IPS-18a (cell line): ENCODE data around the gene ATXN1.
"Not testable (repeated sequence)": the region's sequence is repeated elsewhere in the genome, so short reads cannot be mapped to it uniquely, and the experiment has no call there.

Experiments
- H3K27ac ChIP-seq: one replicate; pipeline ENCODE4 v1.5.1; 2013; ENCODE audit warnings: low read length
- H3K27me3 ChIP-seq: one replicate; pipeline ENCODE4 v1.6.1; 2013; ENCODE audit warnings: mild to moderate bottlenecking, low read length; ENCODE audit not compliant: control insufficient read depth, insufficient read depth
- H3K36me3 ChIP-seq: one replicate; pipeline ENCODE4 v1.6.1; 2013; ENCODE audit warnings: low read depth, low read length; ENCODE audit not compliant: control insufficient read depth
- H3K4me1 ChIP-seq: one replicate; pipeline ENCODE4 v1.6.1; 2013; ENCODE audit warnings: low read depth, low read length; ENCODE audit not compliant: control insufficient read depth
- H3K4me3 ChIP-seq: one replicate; pipeline ENCODE4 v1.5.1; 2013; ENCODE audit warnings: low read length
- H3K9ac ChIP-seq: one replicate; pipeline ENCODE4 v1.6.1; 2013; ENCODE audit warnings: mild to moderate bottlenecking, low read length, moderate library complexity
- H3K9me3 ChIP-seq: one replicate; pipeline ENCODE4 v1.6.1; 2013; ENCODE audit warnings: low read depth, low read length; ENCODE audit not compliant: control insufficient read depth

ATXN1 gene

DNA sequence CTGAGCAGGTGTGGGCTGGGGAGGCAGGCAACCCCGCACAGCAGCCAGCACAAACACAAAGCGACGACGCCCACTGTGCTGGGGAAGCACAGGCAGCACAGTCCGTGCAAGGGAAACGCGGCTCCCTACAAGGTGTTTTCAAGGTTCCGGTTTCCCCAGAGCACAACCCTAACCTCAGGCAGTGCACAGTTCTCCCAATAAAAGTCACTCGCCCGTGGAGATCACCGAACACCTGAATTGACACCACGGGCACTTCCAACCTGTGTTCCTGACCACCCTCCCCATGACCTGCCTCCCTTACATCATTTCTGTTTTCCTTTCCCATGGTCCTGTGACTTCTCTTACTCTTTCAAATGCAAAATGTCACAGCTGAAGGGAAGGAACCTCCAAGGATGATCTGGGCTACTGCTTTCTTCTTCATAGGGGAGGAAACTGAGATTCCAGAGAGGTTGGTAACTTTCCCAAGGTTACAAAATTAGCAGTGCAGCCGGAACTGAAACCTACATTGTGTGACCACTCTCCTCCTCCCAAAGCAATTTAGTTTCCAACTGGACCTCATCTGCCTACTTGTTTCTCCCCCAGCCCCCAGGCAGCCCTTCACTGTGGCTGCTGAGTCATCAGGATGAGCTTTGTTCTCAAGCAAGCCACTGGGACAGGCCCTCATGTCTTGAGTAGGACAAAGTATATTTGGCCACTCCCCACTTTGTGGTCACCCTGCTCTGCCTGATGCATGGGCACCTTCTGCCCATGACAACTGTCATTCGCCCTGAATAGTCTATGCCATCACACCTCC lies 125.3 kb downstream of the ATXN1 start:
- H3K9ac ChIP-seq, result no peak overlapping the region
- H3K27me3 ChIP-seq, result no peaks in the 10 kb centered on the region
- no peaks in the 10 kb centered on the region for H3K36me3 ChIP-seq
- peaks cover 8% of the 10 kb centered on the region for H3K4me1 ChIP-seq
- no peaks in the 10 kb centered on the region for H3K9me3 ChIP-seq
- no peak overlapping the region for H3K4me3 ChIP-seq
- H3K27ac ChIP-seq, result no peak overlapping the region

DNA sequence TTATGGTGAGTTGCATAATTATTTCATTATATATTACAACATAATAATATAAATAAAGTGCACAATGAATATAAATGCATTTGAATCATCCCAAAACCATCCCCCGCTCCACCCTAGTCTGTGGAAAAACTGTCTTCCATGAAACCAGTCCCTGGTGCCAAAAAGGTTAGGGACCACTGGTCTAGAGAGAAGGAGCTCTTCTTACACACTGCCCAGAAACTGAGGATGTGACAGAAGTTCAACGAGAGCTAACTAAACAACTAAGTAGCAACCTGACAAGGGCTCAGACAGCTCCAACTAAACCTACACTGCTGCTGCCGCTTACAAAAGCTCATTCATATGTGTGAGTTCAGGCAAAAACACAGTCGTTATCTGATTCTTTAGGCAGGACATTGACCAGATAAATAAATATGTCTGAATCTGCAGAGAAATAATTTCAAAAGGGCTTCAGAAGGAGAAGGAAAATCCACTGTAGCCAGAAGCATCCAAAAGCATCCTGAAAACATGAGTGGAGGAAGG lies 125.9 kb downstream of the ATXN1 start:
- Histone ChIP-seq H3K36me3 (no peaks in the 10 kb centered on the region), H3K27me3 (no peaks in the 10 kb centered on the region), H3K4me3 (no peak overlapping the region), H3K4me1 (peaks cover 8% of the 10 kb centered on the region), H3K27ac (no peak overlapping the region), H3K9ac (no peak overlapping the region), H3K9me3 (no peaks in the 10 kb centered on the region)

DNA sequence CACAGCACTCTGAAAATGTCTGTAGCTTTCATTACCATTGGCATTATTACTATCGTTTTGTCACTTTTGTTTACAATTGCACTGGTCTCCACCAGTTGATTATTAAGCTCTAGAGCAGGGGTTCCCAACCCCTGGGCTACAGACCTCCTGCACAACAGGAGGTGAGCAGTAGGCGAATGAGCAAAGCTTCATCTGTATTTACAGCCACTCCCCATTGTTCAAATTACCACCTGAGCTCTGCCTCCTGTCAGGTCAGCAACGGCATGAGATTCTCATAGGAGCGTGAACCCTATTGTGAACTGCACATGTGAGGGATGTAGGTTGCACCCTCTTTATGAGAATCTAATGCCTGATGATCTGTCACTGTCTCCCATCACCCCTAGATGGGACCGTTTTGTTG lies 126.4 kb downstream of the ATXN1 start:
- Histone ChIP-seq H3K4me3 (no peak overlapping the region), H3K9me3 (no peaks in the 10 kb centered on the region), H3K9ac (no peak overlapping the region), H3K36me3 (no peaks in the 10 kb centered on the region), H3K27ac (no peak overlapping the region), H3K27me3 (no peaks in the 10 kb centered on the region), H3K4me1 (peaks cover 8% of the 10 kb centered on the region)

DNA sequence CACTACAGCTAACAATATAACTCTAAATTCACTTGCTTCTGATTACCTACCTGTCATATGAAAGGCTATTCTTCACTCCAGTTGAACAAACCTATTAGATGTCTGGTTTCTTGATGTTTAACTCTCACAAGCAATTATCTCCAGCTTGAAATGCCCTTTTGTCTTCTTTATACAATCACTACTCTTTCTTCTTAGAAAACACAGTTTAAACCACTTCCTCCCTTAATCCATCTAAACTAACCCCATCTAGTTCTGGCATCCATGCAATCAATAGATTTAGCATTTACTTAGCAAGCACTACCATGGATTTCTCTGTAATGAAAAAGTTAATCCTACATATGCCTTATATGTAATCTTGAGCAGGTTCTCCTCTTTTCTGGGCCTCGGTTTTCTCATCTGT lies 127.3 kb downstream of the ATXN1 start:
- Histone ChIP-seq H3K4me1 (peaks cover 8% of the 10 kb centered on the region), H3K4me3 (no peak overlapping the region), H3K36me3 (no peaks in the 10 kb centered on the region), H3K27ac (no peak overlapping the region), H3K27me3 (no peaks in the 10 kb centered on the region), H3K9me3 (no peaks in the 10 kb centered on the region), H3K9ac (no peak overlapping the region)

DNA sequence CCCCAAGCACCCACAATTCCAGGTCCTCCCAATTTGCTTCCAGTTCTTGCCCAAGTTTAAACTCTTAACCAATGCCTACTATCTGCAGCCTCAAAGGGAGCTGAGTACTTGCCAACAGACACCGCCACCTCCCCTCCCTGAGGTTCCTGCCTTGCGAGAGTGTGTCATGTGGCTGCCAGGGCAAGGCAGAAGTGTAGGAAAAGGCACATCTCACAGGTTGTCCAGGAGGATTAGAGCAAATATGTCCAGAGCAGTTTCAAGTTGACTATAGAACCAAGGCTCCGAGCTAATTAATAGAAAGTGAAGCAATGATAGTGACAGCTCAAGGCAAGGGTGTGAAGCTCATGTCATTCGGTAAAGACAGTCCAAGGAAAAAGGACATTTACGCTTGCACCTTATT lies 127.8 kb downstream of the ATXN1 start:
- H3K27me3 ChIP-seq, result no peaks in the 10 kb centered on the region
- H3K9me3 ChIP-seq, result no peaks in the 10 kb centered on the region
- no peaks in the 10 kb centered on the region for H3K36me3 ChIP-seq
- peaks cover 8% of the 10 kb centered on the region for H3K4me1 ChIP-seq
- H3K4me3 ChIP-seq, result no peak overlapping the region
- no peak overlapping the region for H3K27ac ChIP-seq
- no peak overlapping the region for H3K9ac ChIP-seq

DNA sequence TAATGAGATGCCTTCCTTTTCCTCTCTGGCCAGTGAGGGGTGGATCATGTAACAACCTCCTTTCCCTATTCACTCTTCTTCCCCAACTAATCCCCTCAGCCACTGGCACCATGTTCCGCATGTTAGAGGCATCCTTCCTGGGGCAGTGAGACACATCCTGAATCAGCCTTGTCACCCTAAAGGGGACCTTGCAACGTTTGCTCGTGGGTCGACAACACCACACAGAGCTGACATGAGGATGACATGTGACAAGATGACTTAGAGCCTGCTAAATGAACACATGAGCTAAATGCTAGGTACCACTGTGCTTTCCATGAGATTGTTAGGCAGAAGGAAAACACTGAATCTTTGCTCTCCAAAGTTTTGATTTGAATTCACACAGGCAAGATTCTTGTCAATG lies 129.2 kb downstream of the ATXN1 start:
- peaks cover 8% of the 10 kb centered on the region for H3K4me1 ChIP-seq
- no peak overlapping the region for H3K4me3 ChIP-seq
- H3K9me3 ChIP-seq, result no peaks in the 10 kb centered on the region
- H3K9ac ChIP-seq, result no peak overlapping the region
- H3K27ac ChIP-seq, result no peak overlapping the region
- no peaks in the 10 kb centered on the region for H3K27me3 ChIP-seq
- no peaks in the 10 kb centered on the region for H3K36me3 ChIP-seq

DNA sequence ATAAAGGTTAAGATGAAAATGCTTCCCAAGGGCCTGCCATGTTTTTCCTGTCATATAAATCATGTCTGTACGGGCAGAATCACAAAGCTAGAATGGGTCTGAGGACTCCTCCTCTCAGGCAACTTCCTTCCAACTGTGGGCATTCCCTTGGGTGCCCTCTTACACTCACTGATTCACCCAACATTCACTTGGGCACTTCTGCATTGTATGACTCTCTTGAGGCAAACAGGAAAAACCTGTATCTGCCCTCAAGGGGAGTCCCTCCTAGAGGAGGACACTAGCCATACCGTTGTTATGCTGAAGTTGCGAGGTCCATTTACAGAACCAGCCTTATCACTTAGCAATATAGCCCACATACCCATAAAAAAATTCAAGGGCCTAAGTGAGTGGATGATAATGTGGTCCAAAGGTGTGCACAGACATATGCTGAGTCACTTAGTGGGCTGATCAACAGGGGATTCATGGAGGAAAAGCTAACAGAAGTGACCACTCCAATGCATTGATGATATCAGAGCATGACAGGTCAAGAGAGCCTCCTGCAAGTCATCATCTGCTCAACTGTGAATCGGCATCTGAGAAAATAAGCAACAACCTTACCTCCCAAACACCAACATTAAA lies 131.1 kb downstream of the ATXN1 start:
- no peaks in the 10 kb centered on the region for H3K9me3 ChIP-seq
- H3K36me3 ChIP-seq, result no peaks in the 10 kb centered on the region
- H3K4me1 ChIP-seq, result peaks cover 3% of the 10 kb centered on the region
- H3K4me3 ChIP-seq, result no peak overlapping the region
- H3K27me3 ChIP-seq, result no peaks in the 10 kb centered on the region
- no peak overlapping the region for H3K9ac ChIP-seq
- H3K27ac ChIP-seq, result no peak overlapping the region

DNA sequence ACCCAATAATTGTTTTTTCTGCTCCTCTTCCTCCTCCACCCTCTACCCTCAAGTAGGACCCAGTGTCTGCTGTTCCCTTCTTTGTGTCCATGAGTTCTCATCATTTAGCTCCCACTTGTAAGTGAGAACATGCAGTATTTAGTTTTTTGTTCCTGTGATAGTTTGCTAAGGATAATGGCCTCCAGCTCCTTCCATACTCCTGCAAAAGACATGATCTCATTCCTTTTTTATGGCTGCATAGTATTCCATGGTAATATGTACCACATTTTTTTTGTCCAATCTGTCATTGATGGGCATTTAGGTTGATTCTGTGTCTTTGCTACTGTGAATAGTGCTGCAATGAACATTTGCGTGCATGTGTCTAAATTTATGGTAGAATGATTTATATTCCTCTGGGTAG lies 132.7 kb downstream of the ATXN1 start:
- H3K27ac ChIP-seq, H3K9me3 ChIP-seq, H3K4me1 ChIP-seq: not testable (repeated sequence)

DNA sequence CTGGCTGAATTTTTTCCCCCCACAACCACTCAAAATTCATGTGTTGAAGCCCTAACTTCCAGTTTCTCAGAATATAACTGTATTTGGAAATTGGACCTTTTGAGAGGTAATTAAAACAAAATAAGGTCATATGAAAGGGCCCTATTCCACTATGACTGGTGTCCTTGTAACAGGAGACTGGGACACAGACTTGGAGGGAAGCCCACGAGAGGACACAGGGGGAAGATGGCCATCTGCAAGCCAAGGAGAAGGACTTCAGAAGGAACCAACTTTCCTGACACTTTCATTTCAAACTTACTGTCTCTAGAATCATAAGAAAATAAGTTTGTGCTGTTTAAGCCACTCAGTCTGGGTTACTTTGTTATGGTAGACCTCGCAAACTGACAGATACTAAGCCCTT lies 134.6 kb downstream of the ATXN1 start:
- Histone ChIP-seq H3K9ac (no peak overlapping the region), H3K27ac (no peak overlapping the region), H3K27me3 (no peaks in the 10 kb centered on the region), H3K4me3 (no peak overlapping the region), H3K9me3 (no peaks in the 10 kb centered on the region), H3K36me3 (no peaks in the 10 kb centered on the region), H3K4me1 (no peaks in the 10 kb centered on the region)

More for the DNA sequence above, 132.7 kb downstream of the ATXN1 start:
- H3K27me3 ChIP-seq, H3K36me3 ChIP-seq, H3K9ac ChIP-seq, H3K4me3 ChIP-seq: not testable (repeated sequence)

DNA sequence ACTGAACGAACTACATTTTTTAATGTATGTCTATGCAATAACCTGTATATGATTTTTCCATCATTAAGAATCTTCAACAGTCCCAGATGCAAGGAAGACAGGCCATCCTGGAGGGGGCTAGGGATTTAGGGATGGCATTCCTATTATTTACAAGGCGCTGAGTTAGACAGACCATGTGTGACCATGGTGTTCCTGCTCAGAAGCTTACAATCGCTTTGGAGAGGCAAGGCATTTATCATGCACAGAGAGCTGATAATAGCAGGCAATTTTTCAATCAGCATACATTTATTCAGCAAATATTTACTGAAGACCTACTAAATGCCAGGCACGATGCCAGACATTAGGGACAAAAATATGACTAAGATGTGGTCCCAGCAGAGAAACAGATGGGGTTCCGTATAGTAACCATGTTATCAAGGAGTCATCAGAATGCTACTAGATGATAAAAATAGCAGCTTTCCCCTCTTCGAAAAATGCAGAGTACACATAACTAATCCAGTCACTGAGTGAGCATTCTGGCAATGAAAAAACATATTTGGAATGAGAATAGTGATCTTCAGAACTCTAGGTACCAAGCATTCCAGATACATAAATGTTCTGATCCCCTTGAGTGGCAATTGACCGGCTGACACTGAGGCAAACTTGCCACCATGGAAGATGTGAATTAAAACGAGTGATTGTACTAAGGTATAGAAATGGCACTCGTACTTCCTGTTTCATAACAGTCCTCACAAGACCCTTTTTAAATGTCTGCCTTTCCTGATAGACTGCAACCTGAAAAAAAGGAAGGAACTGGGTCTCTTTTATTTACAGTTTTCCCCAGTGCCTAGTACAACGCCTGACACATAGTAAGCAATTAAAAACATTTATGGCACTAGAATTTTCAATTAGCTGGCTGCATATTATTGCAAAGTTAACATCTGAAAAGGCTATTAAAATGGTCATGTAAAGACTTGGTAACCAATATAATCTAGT lies 135.7 kb downstream of the ATXN1 start:
- no peaks in the 10 kb centered on the region for H3K36me3 ChIP-seq
- H3K4me1 ChIP-seq, result no peaks in the 10 kb centered on the region
- no peak overlapping the region for H3K9ac ChIP-seq
- no peak overlapping the region for H3K27ac ChIP-seq
- H3K27me3 ChIP-seq, result no peaks in the 10 kb centered on the region
- no peak overlapping the region for H3K4me3 ChIP-seq
- H3K9me3 ChIP-seq, result no peaks in the 10 kb centered on the region

DNA sequence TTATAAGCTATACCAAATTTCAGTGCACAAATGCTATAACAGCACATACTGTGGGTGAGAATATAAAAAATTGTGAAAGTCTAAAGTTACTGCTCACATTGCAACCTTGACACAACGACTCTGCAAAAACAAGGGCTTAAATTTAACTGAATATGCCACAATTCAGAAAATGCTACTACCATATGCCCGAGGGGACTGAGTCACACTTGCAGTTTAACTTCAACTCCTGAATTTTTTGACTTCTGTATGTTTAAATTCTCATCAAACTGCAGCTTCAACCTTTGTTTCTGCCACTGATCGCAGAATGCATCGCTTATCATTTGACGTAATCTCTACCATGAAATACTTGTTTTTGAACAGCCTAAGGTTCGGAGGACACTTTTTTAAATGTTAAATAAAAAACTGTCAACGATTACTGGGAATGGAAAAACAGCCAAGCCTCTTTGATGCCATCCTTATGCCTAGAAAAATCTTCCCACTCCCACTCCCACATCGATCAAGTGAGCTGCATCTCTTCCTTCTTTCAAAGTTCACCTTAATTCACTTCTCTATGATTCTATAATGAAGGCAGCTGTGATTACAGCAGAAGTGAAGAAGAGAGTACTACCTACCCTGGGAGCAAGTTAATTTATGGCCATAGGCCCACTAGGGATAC lies 136.5 kb downstream of the ATXN1 start:
- H3K4me3 ChIP-seq, result no peak overlapping the region

More for the DNA sequence above, 136.5 kb downstream of the ATXN1 start:
- Histone ChIP-seq H3K9me3 (no peaks in the 10 kb centered on the region), H3K9ac (no peak overlapping the region), H3K4me1 (no peaks in the 10 kb centered on the region), H3K36me3 (no peaks in the 10 kb centered on the region), H3K27ac (no peak overlapping the region), H3K27me3 (no peaks in the 10 kb centered on the region)
